Osteocyte (in vitro differentiated cells): ENCODE data around the gene LIPJ. TPM values are rescaled to one million over a fixed set of nuclear protein-coding genes. Genes with fewer than 3 reads are reported as not detected.

ENCODE experiments used
- DNase-seq: peaks from one replicate; pipeline ENCODE4 v3.0.0; 2021; ENCODE audit warnings: mixed read lengths; ENCODE audit not compliant: unreplicated experiment; ENCODE audit errors: extremely low spot score
- H3K27ac Mint-ChIP-seq: one replicate; pipeline ENCODE4 v1.8.0; 2021; ENCODE audit warnings: mild to moderate bottlenecking, mixed read lengths; ENCODE audit not compliant: unreplicated experiment
- H3K27me3 Mint-ChIP-seq: one replicate; pipeline ENCODE4 v1.8.0; 2021; ENCODE audit warnings: mixed read lengths; ENCODE audit not compliant: unreplicated experiment
- H3K36me3 Mint-ChIP-seq: one replicate; pipeline ENCODE4 v1.8.0; 2021; ENCODE audit warnings: mixed read lengths; ENCODE audit not compliant: unreplicated experiment
- H3K4me1 Mint-ChIP-seq: one replicate; pipeline ENCODE4 v1.8.0; 2021; ENCODE audit warnings: mixed read lengths; ENCODE audit not compliant: unreplicated experiment
- H3K4me3 Mint-ChIP-seq: one replicate; pipeline ENCODE4 v1.8.0; 2021; ENCODE audit warnings: mild to moderate bottlenecking, moderate library complexity, mixed read lengths; ENCODE audit not compliant: unreplicated experiment
- H3K9me3 Mint-ChIP-seq: one replicate; pipeline ENCODE4 v1.8.0; 2021; ENCODE audit warnings: mixed read lengths; ENCODE audit not compliant: unreplicated experiment
- CTCF ChIP-seq: fragments of 200-600 bp; sonication (generic); IDR thresholded peaks from 2 replicates; pipeline ENCODE4 v1.5.0; 2021; ENCODE audit warnings: antibody characterized with exemption, mild to moderate bottlenecking, moderate library complexity
- total RNA-seq: library from RNA; stranded (reverse); gene quantifications from 2 replicates; pipeline ENCODE4 v1.2.1, GENCODE V29; 2021

The LIPJ gene
- total RNA-seq, 1 donor from 2014 or later = not detected

GRCh38 chr10:88624840-88625239 lies 38.3 kb downstream of the LIPJ start:
- Mint-ChIP-seq H3K4me1 (no peaks in the 10 kb centered on the region), H3K36me3 (no peaks in the 10 kb centered on the region), H3K4me3 (no peak overlapping the region), H3K27ac (no peak overlapping the region), H3K9me3 (peaks cover 6% of the 10 kb centered on the region), H3K27me3 (peaks cover 2% of the 10 kb centered on the region)
- TF ChIP-seq CTCF = no peak
- no peak for DNase-seq

GRCh38 chr10:88640186-88640585 lies 53.6 kb downstream of the LIPJ start:
- Mint-ChIP-seq H3K9me3 (peaks cover 8% of the 10 kb centered on the region), H3K27ac (no peak overlapping the region), H3K27me3 (peaks cover 7% of the 10 kb centered on the region)

GRCh38 chr10:88642209-88642608 lies 55.6 kb downstream of the LIPJ start:
- no peak overlapping the region for H3K27ac Mint-ChIP-seq
- H3K36me3 Mint-ChIP-seq = peaks cover 2% of the 10 kb centered on the region
- no peak overlapping the region for H3K4me3 Mint-ChIP-seq
- no peak for TF ChIP-seq CTCF
- no peak for DNase-seq
- H3K4me1 Mint-ChIP-seq = no peaks in the 10 kb centered on the region
- H3K27me3 Mint-ChIP-seq = no peaks in the 10 kb centered on the region
- H3K9me3 Mint-ChIP-seq = peaks cover 4% of the 10 kb centered on the region

More at GRCh38 chr10:88640186-88640585, 53.6 kb downstream of the LIPJ start:
- no peaks in the 10 kb centered on the region for H3K4me1 Mint-ChIP-seq
- peaks cover 2% of the 10 kb centered on the region for H3K36me3 Mint-ChIP-seq
- no peak for TF ChIP-seq CTCF
- no peak overlapping the region for H3K4me3 Mint-ChIP-seq
- DNase-seq = no peak

- Mint-ChIP-seq H3K27ac (no peak overlapping the region), H3K27me3 (no peaks in the 10 kb centered on the region), H3K36me3 (peaks cover 2% of the 10 kb centered on the region), H3K9me3 (peaks cover 4% of the 10 kb centered on the region), H3K4me1 (no peaks in the 10 kb centered on the region), H3K4me3 (no peak overlapping the region)
- TF ChIP-seq CTCF = no peak
- DNase-seq = no peak
These were observed 56.4 kb downstream of the LIPJ start for GRCh38 chr10:88642963-88643362.

- Mint-ChIP-seq H3K36me3 (no peaks in the 10 kb centered on the region), H3K27ac (no peak overlapping the region), H3K4me3 (no peak overlapping the region), H3K4me1 (peaks cover 11% of the 10 kb centered on the region), H3K27me3 (no peaks in the 10 kb centered on the region), H3K9me3 (no peaks in the 10 kb centered on the region)
- DNase-seq = no peak
- TF ChIP-seq CTCF = no peak
These were observed 60.6 kb downstream of the LIPJ start for GRCh38 chr10:88647061-88647615.
